BJ (cell line): ENCODE results near the gene RASGRP4. TPM values are rescaled to one million over a fixed set of nuclear protein-coding genes. Genes with fewer than 3 reads are reported as not detected.

Experiments
- CTCF ChIA-PET: fragments of 350-600 bp; formaldehyde crosslinking; extraction: SDS; loops from one replicate; lab custom pipeline; 2021; ENCODE audit warnings: antibody characterized with exemption, inconsistent platforms; lab: Yijun Ruan, JAX
- POLR2A ChIA-PET: fragments of 300-600 bp; sonication (Branson Sonifier 250); formaldehyde crosslinking; extraction: SDS; loops from one replicate; lab custom pipeline; 2021; ENCODE audit warnings: antibody characterized with exemption; lab: Charles Lee
- DNase-seq: peaks from one replicate; pipeline ENCODE4 v3.0.0-alpha.2; 2011; ENCODE audit warnings: low read depth
- H3K27me3 ChIP-seq: 2 replicates; pipeline ENCODE4 v1.6.0; 2011; ENCODE audit warnings: low read length; ENCODE audit not compliant: control insufficient read depth, insufficient read depth
- H3K36me3 ChIP-seq: 2 replicates; pipeline ENCODE4 v1.5.1; 2011; ENCODE audit warnings: low read length; ENCODE audit not compliant: control insufficient read depth, insufficient read depth
- H3K4me3 ChIP-seq: 2 replicates; pipeline ENCODE4 v1.5.1; 2011; ENCODE audit warnings: low read depth, mild to moderate bottlenecking, control low read depth, low read length
- polyA plus RNA-seq: library from polyadenylated mRNA; depleted of rRNA; stranded (reverse); fragments of >200 nt; gene quantifications from 2 replicates; pipeline ENCODE4 v1.2.3, GENCODE V29; 2011
- TF ChIP-seq, protein P1 (sequence below): IDR thresholded peaks from 2 replicates; pipeline ENCODE4 v1.5.1; 2011; ENCODE audit warnings: low read depth, mild to moderate bottlenecking, control low read depth, inconsistent platforms, low read length, moderate library complexity; ENCODE audit not compliant: insufficient read depth

The RASGRP4 gene
- polyA plus RNA-seq, 1 experiment = not detected

DNA sequence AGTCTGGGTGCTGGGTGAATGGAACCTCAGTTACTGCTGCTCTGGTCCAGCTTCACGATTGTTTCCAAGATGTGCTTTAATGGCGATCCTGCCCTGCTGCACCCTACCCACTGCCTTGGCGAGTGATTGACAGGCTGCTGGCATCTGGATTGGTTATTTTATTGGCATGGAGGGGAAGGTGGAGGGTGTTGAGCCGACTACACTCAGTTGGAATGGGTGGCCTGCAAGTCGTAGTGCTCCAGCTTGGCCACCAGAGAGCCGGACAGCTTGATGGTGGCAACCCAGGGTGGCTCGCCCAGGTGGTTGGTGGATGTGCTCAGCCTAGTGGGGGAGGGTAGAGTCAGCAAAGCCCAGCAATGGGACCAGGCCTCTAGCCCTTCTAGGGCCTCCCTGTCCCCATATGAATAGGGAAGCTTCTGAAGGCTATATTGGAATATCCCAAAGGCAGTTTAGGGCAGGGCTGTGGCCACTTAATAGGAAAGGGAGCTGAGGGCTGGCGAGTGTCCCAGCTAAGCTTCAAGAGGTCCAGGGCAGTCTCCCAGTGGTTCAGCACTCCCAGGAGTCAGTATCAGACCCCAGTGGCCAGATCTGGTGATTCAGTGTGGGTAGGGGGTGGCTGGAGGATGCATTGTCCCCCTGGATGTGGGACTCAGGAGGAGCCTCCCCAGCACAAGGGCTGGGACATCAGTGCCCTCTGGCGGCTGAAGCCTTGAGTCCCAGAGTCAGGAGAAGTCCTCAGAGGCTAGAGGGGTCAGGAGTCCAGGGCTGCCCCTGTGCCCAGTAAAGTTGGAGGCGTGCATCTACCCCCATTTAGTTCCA, 41.6 kb downstream of the RASGRP4 start:
- Histone ChIP-seq H3K27me3 (no peaks in the 10 kb centered on the region), H3K36me3 (peaks cover 41% of the 10 kb centered on the region), H3K4me3 (no peak overlapping the region)
- TF ChIP-seq, protein P1, sequence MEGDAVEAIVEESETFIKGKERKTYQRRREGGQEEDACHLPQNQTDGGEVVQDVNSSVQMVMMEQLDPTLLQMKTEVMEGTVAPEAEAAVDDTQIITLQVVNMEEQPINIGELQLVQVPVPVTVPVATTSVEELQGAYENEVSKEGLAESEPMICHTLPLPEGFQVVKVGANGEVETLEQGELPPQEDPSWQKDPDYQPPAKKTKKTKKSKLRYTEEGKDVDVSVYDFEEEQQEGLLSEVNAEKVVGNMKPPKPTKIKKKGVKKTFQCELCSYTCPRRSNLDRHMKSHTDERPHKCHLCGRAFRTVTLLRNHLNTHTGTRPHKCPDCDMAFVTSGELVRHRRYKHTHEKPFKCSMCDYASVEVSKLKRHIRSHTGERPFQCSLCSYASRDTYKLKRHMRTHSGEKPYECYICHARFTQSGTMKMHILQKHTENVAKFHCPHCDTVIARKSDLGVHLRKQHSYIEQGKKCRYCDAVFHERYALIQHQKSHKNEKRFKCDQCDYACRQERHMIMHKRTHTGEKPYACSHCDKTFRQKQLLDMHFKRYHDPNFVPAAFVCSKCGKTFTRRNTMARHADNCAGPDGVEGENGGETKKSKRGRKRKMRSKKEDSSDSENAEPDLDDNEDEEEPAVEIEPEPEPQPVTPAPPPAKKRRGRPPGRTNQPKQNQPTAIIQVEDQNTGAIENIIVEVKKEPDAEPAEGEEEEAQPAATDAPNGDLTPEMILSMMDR = peak; percentile 51
- ChIA-PET CTCF (interaction anchor here (0.8 to 2.0 kb wide), 4 partner anchors 8 to 150 kb away, joined by 3 to 8 read pairs (median 5); no protein-coding TSS in a partner anchor), POLR2A (no interaction called here)
- DNase-seq = no peak

DNA sequence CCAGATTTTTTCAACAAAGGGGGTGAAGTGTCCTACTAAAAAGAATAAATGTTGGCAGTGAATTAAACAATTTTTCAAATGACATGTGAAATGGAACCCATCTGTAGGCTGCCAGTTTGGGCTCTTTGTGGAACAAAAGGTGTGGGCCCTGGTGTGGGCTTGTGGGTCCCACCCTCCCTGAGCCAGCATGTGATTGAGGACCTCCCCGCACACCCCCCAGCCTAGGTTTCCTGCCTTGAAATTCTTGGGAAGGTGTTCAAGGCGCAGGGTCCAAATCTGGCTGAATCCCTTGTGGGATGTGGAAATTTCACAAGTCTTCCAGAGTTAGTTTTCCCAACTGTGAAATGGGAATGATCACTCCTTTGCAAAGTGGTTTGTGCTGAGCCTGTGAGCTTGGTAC, 42.3 kb downstream of the RASGRP4 start:
- DNase-seq = no peak
- TF ChIP-seq, protein P1 = no peak
- Histone ChIP-seq H3K4me3 (no peak overlapping the region), H3K36me3 (peaks cover 46% of the 10 kb centered on the region), H3K27me3 (no peaks in the 10 kb centered on the region)
- ChIA-PET POLR2A (interaction anchor here (0.6 kb wide), 1 partner anchor 408 kb away, joined by 3 read pairs; no protein-coding TSS in a partner anchor), CTCF (interaction anchor here (0.8 to 2.0 kb wide), 4 partner anchors 8 to 150 kb away, joined by 3 to 8 read pairs (median 3); no protein-coding TSS in a partner anchor)

DNA sequence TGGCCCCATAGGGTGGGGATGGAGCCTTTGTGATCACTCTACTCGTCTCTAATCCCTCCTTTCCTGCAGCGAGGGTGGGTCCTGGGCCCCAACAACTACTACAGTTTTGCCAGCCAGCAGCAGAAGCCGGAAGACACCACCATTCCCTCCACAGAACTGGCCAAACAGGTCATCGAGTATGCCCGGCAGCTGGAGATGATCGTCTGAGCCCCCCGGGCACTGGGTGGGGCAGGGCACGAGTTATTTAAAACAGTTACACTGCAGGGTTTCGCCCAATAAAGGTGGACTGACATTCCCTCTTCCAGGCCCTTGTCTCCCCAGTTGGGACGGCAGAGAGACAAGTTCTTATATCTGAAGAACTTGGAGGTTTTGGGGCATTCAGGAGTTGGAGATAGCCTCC, 42.8 kb downstream of the RASGRP4 start:
- CTCF ChIA-PET = interaction anchor here (1.2 kb wide), 1 partner anchor 149 kb away, joined by 3 read pairs; no protein-coding TSS in a partner anchor
- TF ChIP-seq, protein P1 = no peak
- POLR2A ChIA-PET = interaction anchor here (0.6 kb wide), 1 partner anchor 407 kb away, joined by 3 read pairs; no protein-coding TSS in a partner anchor
- Histone ChIP-seq H3K4me3 (no peak overlapping the region), H3K36me3 (peaks cover 46% of the 10 kb centered on the region), H3K27me3 (no peaks in the 10 kb centered on the region)
- no peak for DNase-seq

DNA sequence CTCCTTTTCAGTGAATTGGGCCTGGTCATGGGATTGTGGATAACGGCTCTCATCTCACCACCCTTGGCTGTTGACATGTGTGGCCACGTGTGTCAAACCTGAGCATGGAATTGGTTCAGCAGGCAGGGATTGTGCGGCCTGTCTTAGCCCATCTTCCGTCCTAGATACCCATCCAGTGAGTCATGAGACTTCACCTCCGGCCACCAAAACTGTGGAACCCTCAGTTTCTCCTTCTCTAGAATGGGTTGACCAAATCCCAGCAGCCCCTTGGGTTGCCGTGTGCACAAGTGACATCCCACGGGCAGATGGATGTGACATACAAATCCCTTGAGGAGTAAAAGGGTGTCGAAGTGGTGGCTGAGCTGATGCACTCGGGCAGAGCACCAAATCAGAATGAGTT, 44.9 kb downstream of the RASGRP4 start:
- POLR2A ChIA-PET = no interaction called here
- H3K36me3 ChIP-seq = peaks cover 50% of the 10 kb centered on the region
- H3K27me3 ChIP-seq = no peaks in the 10 kb centered on the region
- CTCF ChIA-PET = interaction anchor here (1.3 kb wide), 1 partner anchor 147 kb away, joined by 4 read pairs; no protein-coding TSS in a partner anchor
- no peak for DNase-seq
- H3K4me3 ChIP-seq = no peak overlapping the region
- TF ChIP-seq, protein P1 = no peak

DNA sequence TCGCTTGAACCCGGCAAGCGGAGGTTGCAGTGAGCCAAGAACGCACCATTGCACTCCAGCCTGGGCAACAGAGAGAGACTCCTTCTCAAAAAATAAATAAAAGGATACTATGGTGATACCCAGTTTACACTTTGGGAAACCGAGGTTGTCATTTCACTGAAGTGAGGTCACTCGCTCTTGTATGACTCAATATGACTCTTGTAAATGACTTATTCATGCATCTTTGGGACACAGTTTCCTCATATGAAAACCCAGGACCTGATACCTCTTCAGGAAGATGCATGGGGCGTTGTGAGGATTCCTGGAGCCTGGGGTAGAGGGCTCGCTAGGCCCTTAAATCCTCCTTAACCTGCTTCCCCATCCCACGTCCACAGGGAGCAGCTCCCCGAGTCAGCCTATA, 47.2 kb downstream of the RASGRP4 start:
- Histone ChIP-seq H3K36me3 (peaks cover 40% of the 10 kb centered on the region), H3K4me3 (no peak overlapping the region), H3K27me3 (no peaks in the 10 kb centered on the region)
- CTCF ChIA-PET = interaction anchor here (0.8 kb wide), 1 partner anchor 24 kb away, joined by 3 read pairs; the partner anchor contains the start of gene FAM98C
- POLR2A ChIA-PET = no interaction called here
- no peak for DNase-seq
- TF ChIP-seq, protein P1 = no peak
